Upper lobe of right lung (tissue), 1 donor: ENCODE data around the gene CD81. TPM values are rescaled to one million over a fixed set of nuclear protein-coding genes. Genes with fewer than 3 reads are reported as not detected.
"Not testable (repeated sequence)": the region's sequence is repeated elsewhere in the genome, so short reads cannot be mapped to it uniquely, and the experiment has no call there.

Experiments used
- ATAC-seq: fragments of 200-7000 bp; cut with Tn5 transposase; one replicate; pipeline ENCODE4 v1.9.1; 2020; ENCODE audit warnings: mild to moderate bottlenecking, moderate library complexity
- DNase-seq: peaks from one replicate; pipeline ENCODE4 v3.0.0-alpha.2; 2020
- H3K27ac ChIP-seq: fragments of 200-600 bp; one replicate; pipeline ENCODE4 v1.8.0; 2022
- H3K27me3 ChIP-seq: fragments of 200-600 bp; one replicate; pipeline ENCODE4 v1.8.0; 2022; ENCODE audit warnings: mild to moderate bottlenecking
- H3K36me3 ChIP-seq: fragments of 200-600 bp; one replicate; pipeline ENCODE4 v1.8.0; 2022
- H3K4me1 ChIP-seq: fragments of 200-600 bp; one replicate; pipeline ENCODE4 v1.8.0; 2022
- H3K4me3 ChIP-seq: fragments of 200-600 bp; one replicate; pipeline ENCODE4 v1.8.0; 2022; ENCODE audit warnings: mild to moderate bottlenecking
- H3K9me3 ChIP-seq: fragments of 200-600 bp; one replicate; pipeline ENCODE4 v1.8.0; 2022
- intact Hi-C: fragments of 100-400 bp; cut with DNase I; formaldehyde crosslinking; loops from one replicate; pipeline ENCODE4 v1.11.0; 2022
- total RNA-seq: library from RNA; stranded (reverse); fragmentation: NEBNext Ultra II Directional; extraction: Animal tissue kit (Norgen Biotek cat#: 25700); gene quantifications from one replicate; pipeline ENCODE4 v1.2.1, GENCODE V29; 2021
- TF ChIP-seq, protein P1 (sequence below): fragments of 200-600 bp; IDR thresholded peaks from one replicate; pipeline ENCODE4 v1.8.0; 2022; ENCODE audit warnings: antibody characterized with exemption
- donor health status: DM: no; HTN: yes; CAD: no; lungs with severe emphysema.

CD81 gene
- total RNA-seq, 1 donor from 2014 or later = 801 TPM

DNA sequence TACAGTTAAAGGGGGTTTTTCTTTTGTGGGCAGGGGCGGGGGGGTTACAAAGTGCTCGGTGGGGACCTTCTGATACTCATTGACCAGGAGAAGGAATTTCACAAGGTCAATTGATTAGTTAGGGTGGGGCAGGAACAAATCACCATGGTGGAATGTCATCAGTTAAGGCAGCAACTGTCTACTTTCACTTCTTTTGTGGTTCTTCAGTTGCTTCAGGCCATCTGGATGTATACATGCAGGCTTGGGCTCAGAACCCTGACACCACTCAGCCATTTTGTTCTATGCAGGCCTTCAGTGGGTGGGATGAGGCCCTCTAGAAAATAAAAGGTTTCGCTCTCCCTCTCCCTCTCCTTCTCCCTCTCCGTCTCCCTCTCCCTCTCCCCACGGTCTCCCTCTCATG is 45.7 kb upstream of the CD81 start:
- TF ChIP-seq, protein P1, sequence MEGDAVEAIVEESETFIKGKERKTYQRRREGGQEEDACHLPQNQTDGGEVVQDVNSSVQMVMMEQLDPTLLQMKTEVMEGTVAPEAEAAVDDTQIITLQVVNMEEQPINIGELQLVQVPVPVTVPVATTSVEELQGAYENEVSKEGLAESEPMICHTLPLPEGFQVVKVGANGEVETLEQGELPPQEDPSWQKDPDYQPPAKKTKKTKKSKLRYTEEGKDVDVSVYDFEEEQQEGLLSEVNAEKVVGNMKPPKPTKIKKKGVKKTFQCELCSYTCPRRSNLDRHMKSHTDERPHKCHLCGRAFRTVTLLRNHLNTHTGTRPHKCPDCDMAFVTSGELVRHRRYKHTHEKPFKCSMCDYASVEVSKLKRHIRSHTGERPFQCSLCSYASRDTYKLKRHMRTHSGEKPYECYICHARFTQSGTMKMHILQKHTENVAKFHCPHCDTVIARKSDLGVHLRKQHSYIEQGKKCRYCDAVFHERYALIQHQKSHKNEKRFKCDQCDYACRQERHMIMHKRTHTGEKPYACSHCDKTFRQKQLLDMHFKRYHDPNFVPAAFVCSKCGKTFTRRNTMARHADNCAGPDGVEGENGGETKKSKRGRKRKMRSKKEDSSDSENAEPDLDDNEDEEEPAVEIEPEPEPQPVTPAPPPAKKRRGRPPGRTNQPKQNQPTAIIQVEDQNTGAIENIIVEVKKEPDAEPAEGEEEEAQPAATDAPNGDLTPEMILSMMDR = no peak
- ATAC-seq (no peak), DNase-seq (no peak)
- H3K36me3 ChIP-seq = no peaks in the 10 kb centered on the region
- intact Hi-C loops = no loop called here
- no peaks in the 10 kb centered on the region for H3K27me3 ChIP-seq
- H3K27ac ChIP-seq = no peak overlapping the region
- no peak overlapping the region for H3K4me3 ChIP-seq
- H3K9me3 ChIP-seq = no peaks in the 10 kb centered on the region
- H3K4me1 ChIP-seq = no peaks in the 10 kb centered on the region

DNA sequence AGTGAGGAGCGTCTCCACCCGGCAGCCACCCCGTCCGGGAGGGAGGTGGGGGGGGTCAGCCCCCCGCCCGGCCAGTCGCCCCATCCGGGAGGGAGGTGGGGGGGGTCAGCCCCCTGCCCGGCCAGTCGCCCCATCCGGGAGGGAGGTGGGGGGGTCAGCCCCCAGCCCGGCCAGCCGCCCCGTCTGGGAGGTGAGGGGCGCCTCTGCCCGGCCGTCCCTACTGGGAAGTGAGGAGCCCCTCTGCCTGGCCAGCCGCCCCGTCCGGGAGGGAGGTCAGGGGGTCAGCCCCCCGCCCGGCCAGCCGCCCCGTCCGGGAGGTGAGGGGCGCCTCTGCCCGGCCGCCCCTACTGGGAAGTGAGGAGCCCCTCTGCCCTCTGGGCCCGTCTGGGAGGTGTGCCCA is 44.5 kb upstream of the CD81 start:
- ATAC-seq, H3K27ac ChIP-seq, H3K4me3 ChIP-seq, H3K27me3 ChIP-seq, intact Hi-C loops, H3K4me1 ChIP-seq, H3K9me3 ChIP-seq, H3K36me3 ChIP-seq: not testable (repeated sequence)
- DNase-seq = peak; percentile 15

DNA sequence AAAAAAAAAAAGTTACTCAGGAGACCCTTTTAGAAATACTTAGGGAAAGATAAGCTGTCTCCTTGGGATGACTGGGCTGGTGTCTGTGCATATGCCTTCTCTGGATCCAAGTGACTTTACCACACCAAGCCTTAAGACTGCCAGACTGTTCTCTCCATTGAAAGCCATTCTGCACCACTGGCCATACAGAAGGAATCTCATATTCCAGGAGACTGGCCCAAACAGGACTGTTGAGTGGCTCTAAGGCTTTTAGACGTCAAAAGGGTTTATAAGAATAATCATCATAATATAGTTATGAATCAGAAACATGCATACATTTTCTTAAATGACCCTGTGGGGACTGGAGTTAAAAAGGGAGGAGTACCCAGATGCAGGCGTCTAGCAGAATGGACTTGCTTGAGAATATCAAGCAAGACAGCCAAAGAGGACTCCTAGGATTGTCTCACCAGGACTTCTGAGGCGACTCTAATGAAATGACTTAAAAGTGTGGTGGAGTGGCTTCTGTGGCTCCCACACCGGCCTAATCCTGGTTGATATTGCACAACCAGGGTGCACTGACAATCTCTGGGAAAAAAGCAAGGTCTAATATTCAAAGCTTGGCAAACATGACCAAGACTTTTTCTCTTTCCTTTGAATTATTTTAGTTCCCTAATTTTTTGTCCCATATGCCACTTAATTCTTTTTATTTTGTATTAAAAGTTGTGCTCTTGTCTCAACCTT is 43.5 kb upstream of the CD81 start:
- DNase-seq (peak; percentile 28), ATAC-seq (peak; percentile 40)
- intact Hi-C loops, H3K36me3 ChIP-seq, H3K27me3 ChIP-seq, H3K4me1 ChIP-seq, H3K27ac ChIP-seq, H3K9me3 ChIP-seq, H3K4me3 ChIP-seq: not testable (repeated sequence)

DNA sequence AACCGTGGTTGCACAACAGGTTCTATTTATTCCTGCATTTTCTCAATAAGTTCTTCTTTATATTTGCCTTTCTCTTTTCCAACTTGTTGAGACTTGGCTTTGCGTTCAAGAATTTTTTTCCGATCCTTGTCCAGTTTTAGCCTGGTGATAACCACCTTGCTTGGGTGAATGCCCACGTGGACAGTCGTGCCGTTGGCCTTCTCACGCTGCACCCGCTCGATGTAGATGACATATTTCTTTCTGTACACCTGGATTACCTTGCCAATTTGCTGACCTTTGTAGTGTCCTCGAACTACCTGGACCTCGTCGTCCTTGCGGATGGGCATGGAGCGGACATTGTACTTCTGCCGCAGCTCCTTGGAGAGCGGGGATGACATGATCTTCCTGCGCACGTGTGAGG is 41.8 kb upstream of the CD81 start:
- DNase-seq = peak; percentile 68
- H3K9me3 ChIP-seq, H3K4me3 ChIP-seq, H3K36me3 ChIP-seq, H3K27me3 ChIP-seq, intact Hi-C loops, H3K4me1 ChIP-seq: not testable (repeated sequence)
- H3K27ac ChIP-seq = peak overlapping the region; percentile 6
- peak; percentile 75 for ATAC-seq

DNA sequence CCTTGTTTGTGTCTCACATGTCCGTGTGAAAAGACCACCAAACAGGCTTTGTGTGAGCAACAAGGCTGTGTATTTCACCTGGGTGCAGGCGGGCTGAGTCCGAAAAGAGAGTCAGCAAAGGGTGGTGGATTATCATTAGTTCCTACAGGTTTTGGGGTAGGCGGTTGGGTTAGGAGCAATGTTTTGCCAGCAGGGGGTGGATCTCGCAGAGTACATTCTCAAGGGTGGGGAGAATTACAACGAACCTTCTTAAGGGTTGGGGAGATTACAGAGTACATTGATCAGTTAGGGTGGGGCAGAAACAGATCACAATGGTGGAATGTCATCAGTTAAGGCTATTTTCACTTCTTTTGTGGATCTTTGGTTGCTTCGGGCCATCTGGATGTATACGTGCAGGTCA is 38.4 kb upstream of the CD81 start:
- H3K27me3 ChIP-seq, H3K36me3 ChIP-seq, H3K27ac ChIP-seq, DNase-seq, ATAC-seq, H3K9me3 ChIP-seq, H3K4me1 ChIP-seq, intact Hi-C loops, H3K4me3 ChIP-seq: not testable (repeated sequence)

DNA sequence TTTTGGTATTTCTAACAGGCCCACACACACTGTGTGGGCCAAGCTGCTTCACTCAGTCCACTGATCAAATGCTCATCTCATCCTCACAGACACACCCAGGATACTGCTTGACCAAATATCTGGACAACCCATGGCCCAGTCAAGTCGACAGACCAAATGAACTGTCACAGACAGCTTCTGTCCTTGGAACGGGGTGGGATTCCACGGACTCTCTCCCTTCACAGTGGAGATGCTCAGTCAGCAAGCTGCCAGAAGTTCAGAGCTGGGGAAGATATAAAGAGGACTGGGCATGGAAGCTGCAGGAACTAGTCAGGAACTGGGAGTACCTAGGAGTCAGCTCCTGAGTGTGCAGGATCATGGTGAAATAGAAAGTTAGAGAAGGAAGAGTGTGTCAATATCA is 34.6 kb upstream of the CD81 start:
- Histone ChIP-seq H3K27me3 (no peaks in the 10 kb centered on the region), H3K27ac (no peak overlapping the region), H3K4me1 (no peaks in the 10 kb centered on the region), H3K4me3 (no peak overlapping the region), H3K36me3 (no peaks in the 10 kb centered on the region), H3K9me3 (no peaks in the 10 kb centered on the region)
- ATAC-seq = no peak
- peak; percentile 9 for DNase-seq
- intact Hi-C loops = no loop called here
- TF ChIP-seq, protein P1 = no peak

DNA sequence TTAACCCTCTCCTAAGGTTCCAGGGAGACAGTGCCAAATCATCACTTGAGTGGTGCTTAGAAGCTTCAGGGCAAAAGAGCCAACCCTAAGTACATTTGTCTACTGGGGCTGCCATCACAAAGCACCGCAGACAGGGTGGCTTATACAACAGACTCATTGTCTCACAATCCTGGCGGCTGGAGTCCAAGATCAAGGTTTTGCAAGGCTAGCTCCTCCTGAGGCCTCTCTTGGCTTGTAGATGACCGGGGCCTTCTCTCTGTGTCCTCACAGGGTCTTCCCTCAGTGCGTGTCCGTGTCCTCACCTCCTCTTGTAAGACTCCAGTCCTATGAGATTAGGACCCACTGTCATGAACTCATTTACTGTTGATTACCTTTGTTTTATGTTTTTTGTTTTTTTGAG is 34.1 kb upstream of the CD81 start:
- Histone ChIP-seq H3K27me3 (no peaks in the 10 kb centered on the region), H3K4me3 (no peak overlapping the region), H3K4me1 (no peaks in the 10 kb centered on the region), H3K9me3 (no peaks in the 10 kb centered on the region), H3K27ac (no peak overlapping the region), H3K36me3 (no peaks in the 10 kb centered on the region)
- TF ChIP-seq, protein P1 = no peak
- ATAC-seq (no peak), DNase-seq (peak; percentile 8)
- intact Hi-C loops = no loop called here

DNA sequence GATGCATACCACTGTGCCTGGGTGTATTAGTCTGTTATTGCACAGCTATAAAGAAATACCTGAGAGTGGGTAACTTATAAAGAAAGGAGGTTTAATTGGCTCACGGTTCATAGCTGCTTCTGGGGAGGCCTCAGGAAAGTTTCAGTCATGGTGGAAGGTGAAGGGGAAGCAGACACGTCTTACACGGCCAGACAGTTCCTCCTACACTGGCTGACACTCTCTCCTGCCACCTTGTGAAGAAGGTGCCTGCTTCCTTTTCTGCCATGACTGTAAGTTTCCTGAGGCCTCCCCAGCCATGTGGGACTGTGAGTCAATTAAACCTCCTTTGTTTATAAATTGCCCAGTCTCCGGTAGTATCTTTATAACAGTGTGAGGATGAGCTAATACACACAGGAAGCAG is 33.6 kb upstream of the CD81 start:
- no peaks in the 10 kb centered on the region for H3K4me1 ChIP-seq
- no peak overlapping the region for H3K27ac ChIP-seq
- H3K9me3 ChIP-seq = no peaks in the 10 kb centered on the region
- no peaks in the 10 kb centered on the region for H3K27me3 ChIP-seq
- ATAC-seq (no peak), DNase-seq (peak; percentile 15)
- TF ChIP-seq, protein P1 = no peak
- no peaks in the 10 kb centered on the region for H3K36me3 ChIP-seq
- intact Hi-C loops = no loop called here
- no peak overlapping the region for H3K4me3 ChIP-seq
